GM21360 (cell line): Measurements from ENCODE around the gene ABCA9.
"Not testable (repeated sequence)": the region's sequence is repeated elsewhere in the genome, so short reads cannot be mapped to it uniquely, and the experiment has no call there.

Source experiments
- ATAC-seq: cut with Tn5 transposase; IDR thresholded peaks from one replicate; pipeline ENCODE4 v1.9.1; 2021; ENCODE audit warnings: mild to moderate bottlenecking, moderate library complexity; ENCODE audit not compliant: unreplicated experiment

The ABCA9 gene

DNA sequence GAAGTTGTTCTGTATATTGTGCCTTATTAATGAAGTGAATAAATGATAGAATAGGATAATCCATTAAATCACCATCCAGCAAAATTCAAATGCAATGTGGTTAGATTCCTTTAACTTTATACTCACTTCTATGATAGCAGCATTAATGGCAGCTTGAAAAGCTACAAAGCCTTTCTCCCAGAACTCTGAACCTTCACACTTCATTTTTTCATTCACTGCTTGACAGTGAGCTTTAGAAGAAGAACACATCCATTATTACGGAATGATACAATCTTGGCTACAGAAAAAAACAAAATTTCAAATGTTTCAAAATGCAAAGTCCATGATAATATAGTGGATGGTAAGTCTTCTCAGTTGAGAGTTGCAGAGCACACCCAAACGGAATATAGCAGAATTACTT is 16.4 kb downstream of the ABCA9 start:
- no peak for ATAC-seq

DNA sequence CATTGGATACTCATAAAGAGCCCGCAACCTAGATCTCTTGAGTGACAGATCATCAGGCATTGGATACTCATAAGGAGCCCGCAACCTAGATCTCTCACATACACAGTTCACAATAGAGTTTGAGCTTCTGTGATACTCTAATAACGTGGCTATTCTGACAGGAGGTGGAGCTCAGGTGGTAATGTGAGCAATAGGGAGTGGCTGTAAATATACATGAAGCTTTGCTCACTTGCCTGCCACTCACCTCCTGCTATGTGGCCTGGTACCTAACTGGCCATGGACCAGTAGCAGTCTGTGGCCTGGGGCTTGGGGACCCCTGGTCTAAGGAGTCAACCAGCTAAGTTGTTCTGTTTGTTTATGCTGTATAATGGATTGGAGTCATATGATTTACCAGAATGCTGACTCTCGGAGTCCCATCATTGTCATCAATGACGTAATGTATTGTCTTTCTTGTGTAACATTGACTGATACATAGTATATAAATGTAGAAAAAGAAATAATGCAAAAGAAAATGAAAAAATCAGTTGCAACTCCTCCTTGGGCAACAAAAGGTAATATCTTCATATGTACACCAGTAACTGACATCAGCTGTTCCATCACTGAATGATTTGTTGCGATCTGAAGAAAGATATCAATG is 17.5 kb downstream of the ABCA9 start:
- ATAC-seq: no peak

DNA sequence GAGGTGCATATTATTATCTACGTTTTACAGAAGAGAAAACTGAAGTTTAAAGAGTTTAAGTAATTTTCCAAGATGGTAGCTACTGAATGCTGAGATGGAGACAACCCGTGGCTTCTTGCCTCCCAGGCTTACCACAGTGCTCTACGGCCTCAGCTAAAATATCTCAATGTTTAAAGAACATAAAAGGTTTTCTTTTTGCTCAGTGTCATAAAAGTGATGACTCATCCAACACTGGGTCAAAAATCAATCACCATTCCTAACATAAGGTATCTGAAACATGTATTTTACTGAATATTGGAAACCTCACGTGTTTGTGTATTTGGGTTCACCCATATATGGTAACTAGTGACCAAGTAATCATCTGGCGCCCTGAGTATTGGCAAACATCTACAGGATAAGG is 18.4 kb downstream of the ABCA9 start:
- ATAC-seq: no peak

DNA sequence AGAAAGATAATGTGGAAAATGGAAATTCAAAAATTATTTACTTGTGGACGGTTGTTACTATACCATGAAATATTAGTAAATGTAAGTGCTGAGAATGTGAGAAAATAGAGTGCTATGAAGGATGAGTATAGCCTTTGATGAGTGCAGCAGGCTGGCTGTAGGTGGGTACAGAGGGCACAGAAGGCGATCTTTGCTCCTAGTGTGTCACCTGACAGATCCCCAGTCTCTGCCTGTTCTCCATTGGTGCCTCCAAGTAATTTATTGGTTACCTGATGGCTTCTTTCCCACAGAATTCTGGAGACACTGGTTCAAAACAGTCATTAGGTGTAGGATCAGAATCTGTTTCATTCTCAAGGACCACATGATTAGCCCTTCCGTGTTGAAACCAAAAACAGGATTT is 28.9 kb downstream of the ABCA9 start:
- ATAC-seq: no peak

DNA sequence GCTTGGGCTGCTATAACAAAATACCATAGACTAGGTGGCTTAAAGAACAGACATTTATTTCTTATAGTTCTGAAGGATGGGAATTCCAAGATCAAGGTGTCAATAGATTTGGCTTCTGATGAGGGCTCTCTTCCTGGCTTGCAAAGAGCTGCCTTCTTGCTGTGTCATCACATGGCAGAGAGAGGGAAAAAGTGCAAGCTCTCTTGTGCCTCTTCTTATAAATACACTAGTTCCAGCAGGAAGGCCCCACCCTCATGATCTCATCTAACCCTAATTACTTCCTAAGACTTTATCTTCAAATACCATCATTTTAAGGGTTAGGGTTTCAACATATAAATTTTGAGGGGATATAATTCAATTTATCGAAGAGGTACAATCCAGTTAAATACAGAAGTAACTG is 30.6 kb downstream of the ABCA9 start:
- no peak for ATAC-seq

DNA sequence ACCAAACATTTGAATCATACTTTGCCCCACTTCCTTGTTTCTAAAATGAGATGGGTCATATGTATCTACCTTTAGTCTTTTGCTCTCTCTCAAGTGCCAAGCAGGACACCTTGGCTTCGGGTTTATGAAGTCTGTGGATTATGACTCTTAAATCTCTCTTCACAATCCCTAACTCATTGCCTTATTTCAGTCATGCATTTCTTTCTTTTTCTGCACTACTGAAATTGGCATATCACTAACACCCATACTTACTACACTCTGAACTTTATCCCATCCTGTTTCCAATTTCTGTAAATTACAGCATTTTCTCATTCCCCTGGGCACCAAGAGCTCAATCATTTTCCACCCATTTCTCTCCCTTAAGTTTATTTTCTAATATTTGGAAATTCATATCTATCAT is 42.0 kb downstream of the ABCA9 start:
- ATAC-seq: no peak

DNA sequence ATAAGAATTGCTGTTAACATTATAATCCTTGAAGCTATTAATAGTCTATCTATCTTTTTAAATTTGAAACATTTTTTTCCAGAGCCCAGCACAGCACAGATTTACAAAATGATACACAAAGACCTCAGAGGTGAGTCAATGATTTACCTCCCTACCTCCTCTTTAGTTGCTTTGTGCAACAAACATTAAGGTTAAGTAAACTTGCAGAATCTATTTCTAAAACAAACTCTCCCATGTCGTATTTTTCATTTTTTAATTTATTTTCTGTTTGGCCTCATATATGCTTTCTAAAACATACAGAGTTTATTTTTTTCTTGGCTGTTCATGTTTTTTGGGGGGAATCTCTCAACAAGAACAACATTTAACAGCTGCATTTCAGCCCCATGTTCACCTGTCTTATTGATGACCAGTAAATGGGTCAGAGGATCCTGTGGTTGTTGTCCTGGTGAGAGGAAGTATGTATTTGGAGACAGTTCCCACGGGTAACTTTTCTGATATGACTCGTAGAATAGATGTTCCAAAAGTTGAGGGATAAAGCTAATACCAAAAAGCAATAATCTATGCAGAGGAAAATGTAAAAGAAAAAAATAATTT is 42.6 kb downstream of the ABCA9 start:
- ATAC-seq: no peak

DNA sequence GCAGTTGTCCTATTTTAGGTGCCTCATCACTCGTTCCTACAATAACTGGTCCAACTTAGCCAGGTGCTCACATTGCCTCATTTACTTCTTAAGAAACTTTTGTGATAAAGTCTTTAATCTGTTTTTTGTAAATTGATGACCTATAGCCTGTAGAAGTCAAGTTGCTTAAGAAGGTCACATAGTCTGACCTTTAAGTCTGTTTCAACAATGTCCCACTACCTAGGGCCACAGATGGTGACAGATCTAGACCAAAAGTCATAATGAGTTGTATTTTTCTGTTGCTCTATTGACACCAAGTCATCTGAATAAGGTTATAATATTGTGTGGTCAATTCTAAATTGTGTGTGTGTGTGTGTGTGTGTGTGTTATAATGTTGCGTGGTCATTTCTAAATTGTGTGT is 45.1 kb downstream of the ABCA9 start:
- ATAC-seq: no peak

DNA sequence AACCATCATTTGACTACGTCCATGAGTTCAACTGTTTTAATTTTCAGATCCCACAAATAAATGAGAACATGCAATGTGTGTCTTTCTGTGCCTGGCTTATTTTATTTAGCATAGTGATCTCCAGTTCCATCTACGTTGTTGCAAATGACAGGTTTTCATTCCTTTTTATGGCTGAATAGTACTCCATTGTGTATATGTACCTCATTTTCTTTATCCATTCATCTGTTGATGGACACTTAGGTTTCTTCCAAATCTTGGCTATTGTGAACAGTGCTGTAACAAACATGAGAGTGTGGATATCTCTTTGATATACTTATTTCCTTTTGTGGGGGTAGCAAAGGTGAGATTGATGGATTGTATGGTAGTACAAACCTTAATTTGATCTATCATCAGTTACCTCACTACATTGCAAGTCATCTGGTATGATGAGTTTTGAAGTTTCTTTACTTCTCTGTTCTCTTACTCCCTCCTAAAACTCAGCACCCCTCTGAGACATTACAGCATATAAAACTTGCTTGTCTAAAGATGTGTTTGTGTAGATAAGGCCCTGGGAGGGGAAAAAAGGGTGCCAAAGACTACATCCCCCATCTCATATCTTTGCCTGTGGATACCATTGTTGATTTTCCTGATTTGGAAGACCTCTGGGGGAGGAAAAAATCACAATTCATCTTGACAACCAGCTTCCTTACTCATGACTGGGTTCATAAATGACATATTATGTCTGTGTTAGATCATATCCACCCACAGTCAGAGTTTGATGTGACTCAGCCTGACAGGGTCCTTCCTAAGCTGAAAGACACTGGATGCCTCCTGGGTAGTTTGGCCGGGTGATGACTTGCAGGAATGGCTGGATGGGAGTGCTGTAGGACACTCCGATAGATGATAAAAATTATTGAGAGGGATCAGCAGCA is 47.6 kb downstream of the ABCA9 start:
- ATAC-seq: no peak

DNA sequence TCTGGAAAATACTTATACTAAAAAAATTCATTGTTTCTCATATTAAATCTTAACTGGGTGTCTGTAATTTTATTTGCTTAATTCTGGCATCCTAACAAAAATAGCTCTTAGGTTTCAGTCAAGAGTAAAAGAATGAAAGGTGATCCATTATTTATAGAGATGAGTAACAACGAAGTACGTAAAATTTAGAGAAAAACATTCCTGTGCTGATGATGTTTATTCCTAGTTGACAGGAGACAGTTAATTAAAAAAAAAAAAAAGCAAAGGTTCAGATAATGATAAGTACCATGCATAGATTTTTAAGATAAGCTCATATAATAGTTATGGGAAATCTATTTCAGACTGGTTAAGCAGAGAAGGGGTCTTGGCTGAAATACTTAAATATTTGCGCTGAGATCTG is 50.8 kb downstream of the ABCA9 start:
- no peak for ATAC-seq

DNA sequence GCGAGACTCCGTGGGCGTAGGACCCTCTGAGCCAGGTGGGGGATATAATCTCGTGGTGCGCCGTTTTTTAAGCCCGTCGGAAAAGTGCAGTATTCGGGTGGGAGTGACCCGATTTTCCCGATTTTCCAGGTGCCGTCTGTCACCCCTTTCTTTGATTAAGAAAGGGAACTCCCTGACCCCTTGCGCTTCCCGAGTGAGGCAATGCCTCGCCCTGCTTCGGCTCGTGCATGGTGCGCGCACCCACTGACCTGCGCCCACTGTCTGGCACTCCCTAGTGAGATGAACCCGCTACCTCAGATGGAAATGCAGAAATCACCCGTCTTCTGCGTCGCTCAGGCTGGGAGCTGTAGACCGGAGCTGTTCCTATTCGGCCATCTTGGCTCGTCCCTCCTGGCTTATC is 56.0 kb downstream of the ABCA9 start:
- not testable (repeated sequence) for ATAC-seq

DNA sequence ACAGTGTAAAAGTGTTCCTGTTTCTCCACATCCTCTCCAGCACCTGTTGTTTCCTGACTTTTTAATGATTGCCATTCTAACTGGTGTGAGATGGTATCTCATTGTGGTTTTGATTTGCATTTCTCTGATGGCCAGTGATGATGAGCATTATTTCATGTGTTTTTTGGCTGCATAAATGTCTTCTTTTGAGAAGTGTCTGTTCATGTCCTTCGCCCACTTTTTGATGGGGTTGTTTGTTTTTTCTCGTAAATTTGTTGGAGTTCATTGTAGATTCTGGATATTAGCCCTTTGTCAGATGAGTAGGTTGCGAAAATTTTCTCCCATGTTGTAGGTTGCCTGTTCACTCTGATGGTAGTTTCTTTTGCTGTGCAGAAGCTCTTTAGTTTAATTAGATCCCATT is 61.0 kb downstream of the ABCA9 start:
- not testable (repeated sequence) for ATAC-seq

DNA sequence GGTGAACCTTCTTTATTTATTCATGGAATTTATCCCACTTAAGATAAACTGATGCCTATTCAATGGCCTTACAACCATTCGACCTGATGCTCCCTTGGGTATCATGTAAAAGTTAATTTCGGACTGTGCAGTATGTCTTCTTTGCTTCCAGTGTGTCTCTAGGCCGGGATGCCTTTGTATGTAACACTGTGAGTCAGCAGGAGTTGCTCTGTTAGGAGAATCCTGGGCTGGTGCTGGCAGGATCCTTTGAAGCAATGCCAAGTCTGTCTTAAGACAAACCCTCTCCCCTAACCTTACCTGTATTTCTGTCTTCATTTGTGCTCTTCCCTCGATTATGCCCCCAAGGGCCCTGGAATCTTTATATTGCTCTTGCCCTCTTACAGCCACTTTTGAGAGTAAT is 67.6 kb downstream of the ABCA9 start:
- no peak for ATAC-seq

DNA sequence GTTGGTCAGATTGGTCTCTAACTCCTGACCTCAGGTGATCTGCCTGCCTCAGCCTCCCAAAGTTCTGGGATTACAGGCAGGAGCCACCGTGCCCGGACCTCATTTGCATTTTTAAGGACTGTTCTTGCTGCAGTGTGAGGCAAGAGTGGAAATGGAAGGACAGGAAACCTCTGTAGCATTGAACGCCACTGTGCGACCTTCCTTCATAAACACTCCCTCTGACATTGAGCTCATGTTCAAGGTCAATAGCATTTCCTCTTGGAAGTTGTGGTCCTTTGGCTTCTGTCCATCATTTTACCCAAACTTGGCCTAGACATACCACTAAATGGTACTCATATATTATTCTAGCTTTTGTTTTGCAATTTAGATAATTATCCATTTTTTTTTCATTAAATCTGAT is 72.8 kb downstream of the ABCA9 start:
- ATAC-seq: no peak

DNA sequence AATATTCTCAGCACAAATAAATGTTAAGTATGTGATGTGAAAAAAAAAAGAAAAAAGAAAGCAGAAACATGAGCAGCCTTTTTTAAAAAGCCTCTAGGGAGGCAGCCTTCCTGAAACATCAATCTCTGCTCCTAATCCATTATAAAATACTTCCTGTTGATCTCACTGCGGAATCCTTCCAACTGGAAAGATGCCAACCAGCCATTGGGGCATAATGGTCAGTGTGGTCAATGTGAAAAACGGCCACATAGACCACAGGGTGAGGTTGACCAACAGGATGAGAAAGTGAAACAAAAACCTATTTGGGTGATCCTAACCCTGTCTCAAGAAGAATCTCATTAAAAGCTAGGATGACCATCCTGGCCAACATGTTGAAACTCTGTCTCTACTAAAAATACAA is 79.4 kb downstream of the ABCA9 start:
- no peak for ATAC-seq

DNA sequence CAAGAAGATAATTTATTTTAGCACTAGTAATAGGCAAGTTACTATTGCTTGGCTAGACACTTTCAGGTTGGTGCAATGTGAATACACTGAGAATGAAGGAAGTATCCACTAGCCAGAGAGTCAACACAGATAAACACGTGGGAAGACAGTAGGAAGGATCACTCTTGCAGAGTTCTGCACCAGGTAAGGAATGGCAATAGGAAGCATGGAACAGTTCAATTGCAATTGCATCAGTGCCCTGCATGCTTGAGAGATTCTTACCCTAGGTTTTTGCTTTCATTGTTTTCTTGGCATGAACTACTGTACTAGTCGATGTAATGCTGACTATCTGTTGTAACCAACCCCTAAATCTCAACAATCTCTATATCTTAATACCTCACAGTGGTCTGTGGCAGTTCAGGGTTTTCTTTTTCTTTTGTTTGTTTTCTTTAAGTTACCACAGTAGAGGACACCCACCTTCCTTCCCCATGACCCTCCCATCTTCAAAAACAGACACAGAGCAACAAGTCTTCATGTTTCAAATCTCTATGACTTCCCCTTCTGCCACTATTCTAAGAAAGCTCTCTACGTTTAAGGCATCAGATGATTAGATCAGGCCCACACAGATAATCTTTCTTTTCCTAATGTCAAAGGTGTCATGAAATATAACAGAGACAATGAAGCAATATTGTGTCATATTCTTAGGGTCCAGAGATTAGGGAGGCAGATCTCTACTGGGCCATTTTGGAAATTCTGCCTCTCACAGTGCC is 87.5 kb downstream of the ABCA9 start:
- ATAC-seq: no peak

DNA sequence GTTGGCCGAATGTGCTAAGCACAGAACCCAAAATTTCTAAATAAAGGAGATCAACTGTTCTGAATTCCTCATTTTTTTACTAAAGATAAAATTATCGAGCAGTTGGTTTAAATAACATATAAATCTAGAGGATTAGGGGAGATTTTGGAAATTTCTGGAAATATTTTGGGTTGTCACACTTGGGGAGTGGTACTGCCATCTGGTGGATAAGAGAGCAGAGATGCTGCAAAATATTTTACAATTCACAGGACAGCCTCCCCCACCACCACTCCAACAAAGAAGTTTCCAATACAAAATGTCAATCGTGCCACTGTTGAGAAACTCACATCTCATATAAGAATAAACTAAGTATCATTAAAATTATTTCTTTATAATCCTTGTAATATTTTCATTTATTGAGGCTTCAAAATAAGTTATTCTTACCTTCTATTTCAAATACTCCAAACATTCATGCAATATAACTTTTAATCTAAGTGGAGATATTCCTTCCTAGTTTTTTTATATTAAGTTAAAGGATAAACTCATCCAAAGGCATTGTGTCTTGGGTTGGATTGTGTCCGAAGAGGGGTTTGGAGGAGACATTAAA is 88.5 kb downstream of the ABCA9 start:
- no peak for ATAC-seq

DNA sequence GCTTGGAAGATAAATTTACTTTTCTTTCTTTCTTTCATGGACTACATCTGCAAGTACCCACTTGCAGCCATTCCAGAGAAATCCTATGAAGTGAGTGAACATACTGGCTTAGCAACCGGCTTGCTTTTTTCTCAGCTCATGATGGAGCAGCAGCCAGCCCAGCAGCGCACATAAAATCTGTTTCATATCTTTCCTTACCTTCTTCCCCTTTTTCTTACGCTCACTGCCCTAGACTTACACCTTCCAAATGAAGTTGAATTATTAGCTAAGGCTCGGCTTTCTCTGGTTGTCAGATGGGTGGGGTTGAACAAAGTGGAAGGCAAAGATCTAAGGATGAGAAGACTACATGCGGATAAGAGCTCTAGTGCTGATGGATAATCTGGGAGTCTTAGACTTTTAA is 91.6 kb downstream of the ABCA9 start:
- no peak for ATAC-seq

DNA sequence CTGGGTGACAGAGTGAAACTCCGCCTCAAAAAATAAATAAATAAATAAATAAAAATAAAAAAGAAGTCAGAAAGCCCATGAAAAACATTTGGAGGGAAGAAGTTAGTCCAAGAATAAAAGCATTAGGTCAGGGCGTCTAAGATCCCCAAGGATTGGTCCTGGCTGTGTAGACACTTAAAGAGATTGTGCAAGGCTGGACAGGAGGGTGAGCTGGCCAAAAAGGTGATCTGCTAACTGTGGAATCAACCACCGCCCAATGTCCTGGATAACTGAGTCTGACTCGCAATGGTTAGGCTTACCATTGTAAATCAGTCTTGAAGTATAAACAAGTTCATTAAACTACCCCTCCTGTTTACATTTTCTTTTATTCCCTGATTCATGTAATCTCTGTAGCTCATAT is 96.8 kb downstream of the ABCA9 start:
- no peak for ATAC-seq

DNA sequence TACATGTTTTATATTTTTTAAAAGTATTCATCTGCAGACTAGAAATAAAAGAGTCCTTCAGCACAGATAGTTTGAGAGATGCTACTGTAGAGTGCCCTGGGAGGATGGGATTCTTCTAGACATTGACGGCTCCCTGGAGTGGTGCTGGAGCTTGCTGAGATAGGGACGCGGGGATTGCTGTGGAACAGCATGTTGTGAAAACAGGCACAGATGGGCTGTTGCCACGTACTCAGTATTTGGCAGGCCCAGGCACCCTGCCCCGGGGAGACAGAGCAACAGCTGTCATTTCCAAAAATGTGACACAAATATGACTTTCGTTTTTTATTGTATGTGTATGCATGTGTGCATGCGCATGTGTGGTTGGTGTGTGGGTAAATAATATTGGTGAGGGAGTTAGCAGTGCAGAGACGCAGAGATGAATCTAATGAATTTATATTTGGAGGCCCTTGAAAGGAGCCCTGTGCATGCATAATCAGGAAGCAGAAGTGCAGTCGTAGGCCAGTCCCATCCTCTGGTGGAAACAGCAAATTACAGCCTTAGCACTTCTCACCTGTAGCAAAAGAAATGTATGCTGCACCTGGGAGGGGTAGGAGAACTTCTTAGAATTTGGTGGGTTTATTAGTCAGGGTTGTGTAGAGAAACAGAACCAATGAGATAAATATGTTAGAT is 99.4 kb downstream of the ABCA9 start:
- ATAC-seq: no peak

DNA sequence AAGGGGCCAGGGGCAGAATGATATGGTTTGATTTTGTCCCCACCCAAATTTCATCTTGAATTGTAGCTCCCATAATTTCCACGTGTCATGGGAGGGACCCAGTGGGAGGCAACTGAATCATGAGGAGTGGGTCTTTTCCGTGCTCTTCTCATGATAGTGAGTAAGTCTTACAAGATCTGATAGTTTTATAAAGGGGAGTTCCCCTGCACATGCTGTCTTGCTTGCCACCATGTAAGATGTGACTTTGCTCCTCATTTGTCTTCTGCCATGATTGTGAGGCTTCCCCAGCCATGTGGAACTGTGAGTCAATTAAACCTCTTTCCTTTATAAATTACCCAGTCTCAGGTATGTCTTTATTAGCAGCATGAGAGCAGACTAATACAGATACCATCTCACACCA is 101.6 kb downstream of the ABCA9 start:
- not testable (repeated sequence) for ATAC-seq
